ENCODE data around the gene LRP10.
"Not testable (repeated sequence)": the region's sequence is repeated elsewhere in the genome, so short reads cannot be mapped to it uniquely, and the experiment has no call there.

LRP10 gene

GRCh38 chr14:22843123-22843925, 28.2 kb upstream of the LRP10 start:
- in situ Hi-C loops (cut with HindIII; ENCODE audit: low sequenced_read_pairs) = loop anchor here (10.0 kb wide), 1 partner anchor 51 kb away; no protein-coding TSS in a partner anchor

DNA sequence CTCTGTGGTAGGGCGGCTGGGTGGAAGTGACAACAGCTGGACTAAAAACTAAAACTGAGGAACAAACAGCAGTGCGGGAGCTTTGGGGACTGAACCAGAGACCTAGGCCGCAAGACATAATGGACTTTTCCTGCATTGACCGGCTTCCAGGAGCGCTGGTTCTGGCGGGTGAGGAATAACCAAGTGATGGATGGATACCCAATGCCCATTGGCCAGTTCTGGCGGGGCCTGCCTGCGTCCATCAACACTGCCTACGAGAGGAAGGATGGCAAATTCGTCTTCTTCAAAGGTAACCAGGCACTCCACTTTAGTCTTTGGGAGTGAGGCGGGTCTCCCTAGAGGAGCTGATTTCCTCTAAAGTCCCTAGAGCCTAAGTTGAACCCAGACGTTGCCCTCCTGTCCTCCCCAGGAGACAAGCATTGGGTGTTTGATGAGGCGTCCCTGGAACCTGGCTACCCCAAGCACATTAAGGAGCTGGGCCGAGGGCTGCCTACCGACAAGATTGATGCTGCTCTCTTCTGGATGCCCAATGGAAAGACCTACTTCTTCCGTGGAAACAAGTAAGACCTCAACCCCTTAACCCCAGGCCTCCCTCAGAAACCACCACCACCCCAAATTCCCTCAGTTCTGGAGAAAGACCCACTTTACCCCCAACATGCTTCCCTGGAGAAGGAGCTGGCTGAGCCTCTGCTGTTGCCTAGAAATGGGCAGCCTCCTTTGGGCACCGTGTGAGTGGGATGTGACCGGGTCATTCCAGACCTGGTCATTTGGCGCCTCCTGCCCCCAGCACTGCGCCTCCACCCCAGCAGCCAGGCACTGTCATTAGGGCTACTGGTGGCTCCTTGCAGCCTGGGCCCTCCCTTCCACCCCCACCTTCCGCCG, 27.1 kb upstream of the LRP10 start:
- in situ Hi-C loops (cut with HindIII; ENCODE audit: low sequenced_read_pairs) = loop anchor here (5.0 to 10.0 kb wide), 2 partner anchors 50 to 68 kb away; no protein-coding TSS in a partner anchor

DNA sequence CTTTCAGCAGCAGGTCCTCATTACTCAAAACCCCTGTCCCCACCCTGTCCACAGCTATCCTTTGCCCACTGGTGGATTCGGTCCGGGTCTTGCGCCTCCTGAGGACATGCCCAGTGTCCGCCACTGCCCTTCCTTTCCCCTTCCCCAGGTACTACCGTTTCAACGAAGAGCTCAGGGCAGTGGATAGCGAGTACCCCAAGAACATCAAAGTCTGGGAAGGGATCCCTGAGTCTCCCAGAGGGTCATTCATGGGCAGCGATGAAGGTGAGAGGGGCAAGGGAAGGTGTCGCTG, 26.5 kb upstream of the LRP10 start:
- in situ Hi-C loops (cut with HindIII; ENCODE audit: low sequenced_read_pairs) = loop anchor here (5.0 to 10.0 kb wide), 2 partner anchors 50 to 67 kb away; no protein-coding TSS in a partner anchor

DNA sequence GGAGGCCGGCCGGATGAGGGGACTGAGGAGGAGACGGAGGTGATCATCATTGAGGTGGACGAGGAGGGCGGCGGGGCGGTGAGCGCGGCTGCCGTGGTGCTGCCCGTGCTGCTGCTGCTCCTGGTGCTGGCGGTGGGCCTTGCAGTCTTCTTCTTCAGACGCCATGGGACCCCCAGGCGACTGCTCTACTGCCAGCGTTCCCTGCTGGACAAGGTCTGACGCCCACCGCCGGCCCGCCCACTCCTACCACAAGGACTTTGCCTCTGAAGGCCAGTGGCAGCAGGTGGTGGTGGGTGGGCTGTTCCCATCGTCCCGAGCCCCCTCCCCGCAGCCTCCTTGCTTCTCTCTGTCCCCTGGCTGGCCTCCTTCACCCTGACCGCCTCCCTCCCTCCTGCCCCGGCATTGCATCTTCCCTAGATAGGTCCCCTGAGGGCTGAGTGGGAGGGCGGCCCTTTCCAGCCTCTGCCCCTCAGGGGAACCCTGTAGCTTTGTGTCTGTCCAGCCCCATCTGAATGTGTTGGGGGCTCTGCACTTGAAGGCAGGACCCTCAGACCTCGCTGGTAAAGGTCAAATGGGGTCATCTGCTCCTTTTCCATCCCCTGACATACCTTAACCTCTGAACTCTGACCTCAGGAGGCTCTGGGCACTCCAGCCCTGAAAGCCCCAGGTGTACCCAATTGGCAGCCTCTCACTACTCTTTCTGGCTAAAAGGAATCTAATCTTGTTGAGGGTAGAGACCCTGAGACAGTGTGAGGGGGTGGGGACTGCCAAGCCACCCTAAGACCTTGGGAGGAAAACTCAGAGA, 25.5 kb upstream of the LRP10 start:
- in situ Hi-C loops (cut with HindIII; ENCODE audit: low sequenced_read_pairs) = loop anchor here (5.0 to 10.0 kb wide), 2 partner anchors 49 to 66 kb away; no protein-coding TSS in a partner anchor

- in situ Hi-C loops (cut with HindIII; ENCODE audit: low sequenced_read_pairs) = loop anchor here (5.0 to 10.0 kb wide), 2 partner anchors 48 to 65 kb away; no protein-coding TSS in a partner anchor
Observed at GRCh38 chr14:22846811-22847307, 24.7 kb upstream of the LRP10 start.

- in situ Hi-C loops (cut with HindIII; ENCODE audit: low sequenced_read_pairs) = loop anchor here (5.0 to 10.0 kb wide), 2 partner anchors 47 to 64 kb away; no protein-coding TSS in a partner anchor
Observed at GRCh38 chr14:22847661-22848341, 23.7 kb upstream of the LRP10 start.

- in situ Hi-C loops (cut with HindIII; ENCODE audit: low sequenced_read_pairs) = loop anchor here (5.0 to 10.0 kb wide), 2 partner anchors 46 to 64 kb away; no protein-coding TSS in a partner anchor
Observed at GRCh38 chr14:22848351-22849164, 23.0 kb upstream of the LRP10 start.

- in situ Hi-C loops (cut with HindIII; ENCODE audit: low sequenced_read_pairs) = loop anchor here (5.0 to 10.0 kb wide), 2 partner anchors 45 to 63 kb away; no protein-coding TSS in a partner anchor
Observed at GRCh38 chr14:22849212-22849819, 22.2 kb upstream of the LRP10 start.

DNA sequence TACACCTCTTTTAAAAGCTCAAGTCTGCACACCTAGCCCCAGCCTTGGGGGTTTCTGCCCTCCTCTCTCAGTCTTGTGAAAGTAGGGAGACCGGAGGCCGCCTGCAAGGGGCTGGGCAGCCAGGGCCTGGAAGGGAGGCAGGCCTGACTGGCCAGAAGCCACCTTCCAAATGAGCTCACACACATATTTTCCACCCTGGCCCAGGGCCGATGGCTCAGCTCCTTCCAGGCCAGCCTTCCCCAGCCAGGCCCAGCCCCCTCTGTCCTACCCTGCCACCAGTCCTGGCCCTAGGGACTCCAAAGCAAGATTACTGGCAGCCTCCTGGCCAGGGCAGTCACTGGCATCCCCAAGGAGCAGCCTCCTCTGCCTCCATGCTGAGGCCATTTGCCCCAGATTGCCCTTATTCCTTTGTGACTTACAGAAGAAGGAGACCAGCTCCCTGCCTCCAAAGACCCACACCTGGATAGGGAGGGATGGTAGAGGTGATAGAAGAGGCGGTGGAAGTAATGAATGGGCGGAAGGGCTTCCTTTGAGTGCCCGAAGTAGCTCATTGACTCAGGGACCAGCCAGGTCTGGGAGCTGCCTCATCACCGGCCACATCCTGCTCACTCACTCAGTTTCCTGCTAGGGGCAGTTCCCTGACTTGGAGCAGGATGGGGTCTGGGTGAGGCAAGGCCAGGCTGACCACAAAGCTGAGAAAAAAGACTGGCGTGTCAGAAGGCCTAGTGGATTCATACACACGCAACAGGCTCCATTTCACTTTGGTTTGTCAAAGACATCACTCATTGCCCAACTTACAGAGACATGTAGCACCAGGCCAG, 20.4 kb upstream of the LRP10 start:
- in situ Hi-C loops (cut with HindIII; ENCODE audit: low sequenced_read_pairs) = no loop called here

- in situ Hi-C loops (cut with HindIII; ENCODE audit: low sequenced_read_pairs) = not testable (repeated sequence)
Observed at GRCh38 chr14:22852178-22852577, 19.4 kb upstream of the LRP10 start.

- in situ Hi-C loops (cut with HindIII; ENCODE audit: low sequenced_read_pairs) = no loop called here
Observed at GRCh38 chr14:22852599-22852939, 19.0 kb upstream of the LRP10 start.

DNA sequence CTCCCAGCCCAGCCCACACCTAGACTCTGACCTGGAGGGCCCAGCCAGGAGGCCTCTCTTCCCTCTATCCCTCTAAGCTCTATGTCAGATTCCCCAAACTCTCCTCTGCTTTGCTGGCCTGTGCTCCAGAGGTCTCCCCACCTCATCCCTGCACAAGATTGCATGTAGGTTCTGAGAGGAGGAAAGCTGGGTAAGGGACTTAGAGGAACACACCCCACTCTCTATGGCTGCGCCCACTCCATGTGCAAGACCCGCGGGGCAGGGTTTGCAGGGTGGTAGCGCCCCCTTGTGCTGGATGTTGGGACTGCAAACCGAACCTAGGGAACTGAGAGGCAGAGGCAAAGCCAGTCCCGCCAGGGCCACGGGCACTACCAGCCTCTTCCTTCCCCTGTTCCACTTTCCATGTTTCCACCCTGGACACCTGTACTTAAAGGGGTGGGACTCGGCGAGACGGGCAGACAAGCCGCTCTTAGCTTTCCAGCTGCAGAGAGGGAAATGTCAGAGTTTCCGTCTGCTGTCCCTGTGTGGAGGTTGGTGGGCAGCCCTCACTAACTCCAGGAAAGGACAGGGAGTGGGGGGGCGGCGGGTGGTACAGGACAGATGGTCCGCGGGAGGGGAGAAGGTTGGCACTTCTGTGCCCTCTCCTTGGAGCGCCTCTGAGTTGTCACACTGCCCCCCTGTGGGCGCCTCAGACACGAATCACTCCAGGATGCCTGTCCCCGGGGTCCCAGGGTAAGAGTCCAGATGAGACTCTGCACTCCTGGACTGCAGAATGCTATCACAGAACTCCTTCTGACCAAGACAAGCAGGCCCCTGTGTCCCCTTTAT, 18.4 kb upstream of the LRP10 start:
- in situ Hi-C loops (cut with HindIII; ENCODE audit: low sequenced_read_pairs) = no loop called here

- in situ Hi-C loops (cut with HindIII; ENCODE audit: low sequenced_read_pairs) = not testable (repeated sequence)
Observed at GRCh38 chr14:22854296-22854695, 17.2 kb upstream of the LRP10 start.

DNA sequence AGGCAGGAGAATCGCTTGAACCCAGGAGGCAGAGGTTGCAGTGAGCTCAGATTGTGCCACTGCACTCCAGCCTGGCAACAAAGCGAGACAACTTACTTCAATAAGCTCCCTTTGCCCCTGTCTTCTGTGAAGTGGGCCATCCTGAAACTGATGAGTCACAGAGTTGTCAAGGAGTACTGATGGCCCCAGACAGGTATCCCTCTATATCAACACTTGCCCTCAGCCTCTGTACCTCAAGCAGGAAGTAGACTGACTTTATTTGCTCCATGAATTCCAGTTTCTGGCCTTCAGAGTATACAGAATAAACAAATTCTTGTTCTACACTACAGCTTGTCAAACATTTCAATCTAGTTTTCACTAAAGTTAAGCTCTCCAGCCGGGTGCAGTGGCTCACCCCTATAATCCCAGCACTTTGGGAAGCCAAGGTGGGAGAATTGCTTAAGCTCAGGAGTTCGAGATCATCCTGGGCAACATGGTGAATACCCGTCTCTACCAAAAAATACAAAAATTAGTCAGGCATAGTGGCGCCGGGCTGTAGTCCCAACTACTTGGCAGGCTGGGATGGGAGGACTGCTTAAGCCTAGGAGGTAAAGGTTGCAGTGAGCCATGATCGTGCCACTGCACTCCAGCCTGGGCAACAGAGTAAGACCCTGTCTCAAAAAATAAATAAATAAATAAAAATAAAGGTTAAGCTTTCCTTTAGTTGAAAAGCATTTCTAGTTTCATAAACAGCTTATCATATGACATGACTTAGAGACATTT, 16.4 kb upstream of the LRP10 start:
- in situ Hi-C loops (cut with HindIII; ENCODE audit: low sequenced_read_pairs) = no loop called here

- in situ Hi-C loops (cut with HindIII; ENCODE audit: low sequenced_read_pairs) = no loop called here
Observed at GRCh38 chr14:22856428-22856827, 15.1 kb upstream of the LRP10 start.

DNA sequence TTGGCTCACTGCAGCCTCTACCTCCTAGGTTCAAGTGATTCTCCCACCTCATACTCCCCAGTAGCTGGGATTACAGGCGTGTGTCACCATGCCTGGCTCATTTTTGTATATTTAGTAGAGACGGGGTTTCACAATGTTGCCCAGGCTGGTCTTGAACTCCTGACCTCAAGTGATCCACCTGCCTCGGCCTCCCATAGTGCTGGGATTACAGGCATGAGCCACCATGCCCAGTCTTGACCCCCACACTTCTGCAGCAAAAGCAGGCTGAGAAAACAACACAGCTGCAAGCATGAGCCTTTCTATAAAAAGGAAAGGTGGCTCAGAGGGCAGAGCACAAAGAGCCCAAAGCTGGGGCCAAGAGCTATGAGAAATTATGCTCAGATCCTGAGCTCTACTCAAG, 11.2 kb upstream of the LRP10 start:
- in situ Hi-C loops (cut with HindIII; ENCODE audit: low sequenced_read_pairs) = not testable (repeated sequence)
